DMS153 treated with DMSO at 0.1 percent for 48 hours (cell line): ENCODE results near the gene FNTB.

Experiments used
- DNase-seq: peaks from one replicate; lab custom pipeline; 2025; ENCODE audit not compliant: unreplicated experiment; lab: John Stamatoyannopoulos, UW

The FNTB gene

GRCh38 chr14:64974563-64974962, 12.1 kb upstream of the FNTB start:
- no peak for DNase-seq

GRCh38 chr14:64979336-64980074, 7.2 kb upstream of the FNTB start:
- DNase-seq: no peak

GRCh38 chr14:64983439-64984310, 3.0 kb upstream of the FNTB start:
- DNase-seq: peak; percentile 24

DNA sequence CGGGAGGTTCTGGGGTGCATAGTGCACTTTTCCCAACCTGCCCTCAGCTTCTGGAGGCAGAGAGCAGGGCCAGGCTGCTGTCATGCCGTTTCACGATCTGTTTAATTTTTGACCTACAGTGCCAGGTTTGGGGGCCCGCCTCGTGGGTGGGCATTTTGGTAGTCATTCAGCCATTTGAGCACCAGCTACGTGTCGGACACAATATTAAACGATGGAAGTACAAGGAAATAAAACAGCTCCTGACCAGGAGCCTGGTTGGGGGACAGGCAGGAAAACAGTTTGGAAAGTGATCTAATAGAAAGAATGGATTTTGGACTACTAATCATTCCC, 708 bp downstream of the FNTB start:
- DNase-seq: no peak

DNA sequence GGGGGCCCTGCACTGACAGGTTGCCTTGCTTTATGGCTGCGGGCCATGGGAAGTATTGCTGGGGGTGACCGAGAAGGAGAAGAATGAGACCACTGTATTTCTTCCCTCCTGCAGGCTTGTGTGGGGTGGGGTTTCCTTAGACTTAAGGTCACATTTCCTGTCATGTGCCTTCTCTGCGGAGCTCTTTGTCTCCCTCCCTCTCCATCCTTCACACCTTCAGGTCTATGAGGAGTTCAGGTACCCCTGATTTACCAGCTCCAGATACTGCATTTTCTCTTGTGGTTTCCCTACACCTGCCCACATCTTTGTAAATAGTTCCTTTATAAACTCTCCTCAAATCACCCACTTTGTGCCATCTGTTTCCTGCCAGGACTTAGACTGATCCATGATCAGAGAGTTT, 3.6 kb downstream of the FNTB start:
- DNase-seq: no peak

DNA sequence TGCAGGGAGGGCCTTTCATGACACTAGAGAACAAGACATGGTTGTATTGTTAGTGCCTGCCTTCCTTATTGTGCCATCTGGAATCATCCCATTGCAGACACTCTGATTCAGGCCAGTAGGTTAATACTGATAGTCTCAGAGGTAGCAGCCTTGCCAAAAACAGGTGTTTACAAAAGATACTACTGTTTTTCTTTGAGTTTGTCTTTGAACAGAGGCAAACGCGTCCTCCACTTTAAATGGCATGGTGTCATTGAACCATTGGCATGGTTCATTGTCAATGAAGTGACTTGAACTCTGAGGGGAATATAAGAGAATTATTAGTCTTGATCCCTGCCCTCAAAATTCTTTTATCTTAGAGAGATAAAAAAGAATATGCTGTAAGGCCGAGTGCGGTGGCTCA, 4.2 kb downstream of the FNTB start:
- no peak for DNase-seq

- DNase-seq: no peak
Measured at GRCh38 chr14:64992328-64992885, 5.7 kb downstream of the FNTB start.

- no peak for DNase-seq
Measured at GRCh38 chr14:64993266-64993930, 6.7 kb downstream of the FNTB start.

- DNase-seq: no peak
Measured at GRCh38 chr14:64994540-64994939, 7.8 kb downstream of the FNTB start.

DNA sequence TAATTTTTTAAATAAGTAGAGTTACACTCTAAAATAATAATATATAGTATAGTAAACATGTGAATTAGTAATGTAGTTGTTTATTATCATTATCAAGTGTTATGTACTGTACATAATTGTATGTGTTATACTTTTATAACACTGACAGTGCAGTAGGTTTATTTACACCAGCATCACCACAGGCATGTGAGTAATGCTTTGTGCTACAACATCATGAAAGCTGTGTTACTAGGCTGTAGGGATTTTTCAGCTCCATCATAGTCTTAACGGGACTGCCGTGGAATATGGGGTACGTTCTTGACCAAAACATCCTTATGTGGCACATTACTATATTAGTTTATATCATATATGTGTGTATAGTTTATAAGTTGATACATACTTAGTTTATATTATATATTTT, 8.6 kb downstream of the FNTB start:
- DNase-seq: no peak

- DNase-seq: no peak
Measured at GRCh38 chr14:64997108-64997794, 10.6 kb downstream of the FNTB start.

DNA sequence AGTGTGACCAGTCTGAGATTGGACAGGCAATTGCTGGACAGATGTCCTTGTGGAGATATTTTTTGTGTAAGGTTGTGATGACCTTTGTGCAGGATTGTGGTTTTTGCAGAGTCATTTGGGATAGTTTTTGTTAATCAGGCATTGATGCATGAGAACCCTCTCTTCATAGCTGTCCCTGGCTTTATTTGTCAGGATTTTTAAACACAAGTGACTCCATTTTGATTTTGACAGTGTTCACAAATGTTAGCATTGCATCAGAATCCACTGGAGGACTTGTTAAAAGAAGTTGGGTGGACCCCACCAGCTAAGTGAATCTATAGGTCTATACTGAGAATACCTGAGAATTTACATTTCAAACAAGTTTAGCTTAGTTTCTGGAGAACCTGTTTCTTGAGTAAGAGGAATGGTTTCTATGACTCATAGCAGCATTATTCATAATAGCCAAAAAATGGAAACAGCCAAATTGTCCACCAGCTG, 11.8 kb downstream of the FNTB start:
- no peak for DNase-seq

DNA sequence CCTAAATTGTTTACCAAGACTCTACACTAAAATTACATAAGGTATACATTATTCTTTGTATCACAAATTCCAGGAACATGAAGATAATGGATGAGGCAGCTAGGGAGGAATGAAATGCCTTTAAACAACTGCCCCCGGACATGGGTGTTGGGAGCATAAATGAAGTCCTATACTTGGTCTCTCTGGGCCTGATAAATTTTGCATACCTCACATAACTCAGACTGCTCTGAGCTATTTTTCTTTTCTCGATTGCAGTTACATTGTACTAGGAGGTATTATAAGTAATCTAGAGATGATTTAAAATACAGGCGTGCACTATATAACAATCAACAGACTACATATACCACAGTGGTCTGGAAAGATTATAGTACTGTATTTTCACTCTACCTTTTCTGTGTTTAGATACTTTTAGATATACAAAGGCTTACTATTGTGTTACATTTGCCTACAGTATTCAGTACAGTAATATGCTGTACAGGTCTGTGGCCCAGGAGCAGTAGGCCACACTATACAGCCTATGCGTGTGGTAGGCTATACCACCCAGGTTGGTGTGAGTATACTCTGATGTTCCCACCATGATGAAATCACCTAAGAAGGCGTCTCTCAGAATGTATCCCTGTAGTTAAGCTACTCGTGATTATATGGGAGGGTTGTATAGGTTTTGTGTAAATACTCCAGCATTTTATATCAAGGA, 14.3 kb downstream of the FNTB start:
- DNase-seq: no peak

- DNase-seq: no peak
Measured at GRCh38 chr14:65001723-65002122, 15.0 kb downstream of the FNTB start.

DNA sequence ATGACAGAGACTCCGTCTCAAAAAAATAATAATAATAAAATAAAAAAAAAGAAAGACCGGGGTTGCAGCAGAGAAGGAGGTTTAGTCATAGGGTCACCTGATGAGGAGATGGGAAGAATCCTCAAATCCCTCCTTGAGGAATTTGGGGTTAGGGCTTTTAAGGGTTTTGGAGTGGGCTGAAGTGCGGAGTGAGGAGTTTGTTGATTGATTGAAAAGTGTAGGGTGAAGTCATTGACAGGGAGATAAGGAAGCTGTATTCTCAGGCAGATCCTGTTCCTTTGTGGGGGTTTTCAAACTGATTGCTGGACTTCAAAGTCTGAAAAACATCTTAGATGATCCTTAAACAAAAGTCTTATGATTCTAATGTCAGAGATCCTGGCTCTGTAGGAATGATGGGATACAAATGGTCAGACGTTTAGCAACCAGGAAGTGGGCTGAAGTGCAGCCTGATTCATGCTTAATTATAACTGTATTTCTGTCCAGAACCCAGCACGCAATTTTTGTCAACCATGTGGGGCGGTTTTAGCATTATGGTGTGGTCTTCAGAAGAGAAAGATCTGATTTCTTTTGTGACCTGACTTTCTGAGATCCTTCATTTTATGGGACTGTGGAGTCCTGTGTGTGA, 16.0 kb downstream of the FNTB start:
- DNase-seq: no peak

DNA sequence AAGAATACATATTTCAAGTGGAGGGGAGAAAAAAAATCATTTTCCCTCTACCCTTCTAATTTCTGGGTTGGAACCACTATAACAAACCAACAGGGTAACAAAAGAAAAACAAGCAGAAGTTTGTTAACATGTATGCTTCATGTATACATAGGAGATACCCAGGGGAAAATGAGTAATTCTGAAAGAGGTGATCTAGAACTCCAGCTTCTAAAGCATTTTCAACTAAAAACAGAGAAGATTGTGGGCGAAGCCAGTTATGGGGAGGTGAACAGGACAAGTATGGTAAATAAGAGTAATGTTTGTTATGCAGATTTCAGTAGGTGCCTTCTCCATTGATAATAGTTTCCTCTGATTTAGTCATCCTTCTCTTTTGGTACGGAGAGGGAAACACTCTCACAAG, 16.7 kb downstream of the FNTB start:
- no peak for DNase-seq

GRCh38 chr14:65006261-65006721, 19.6 kb downstream of the FNTB start:
- DNase-seq: no peak

DNA sequence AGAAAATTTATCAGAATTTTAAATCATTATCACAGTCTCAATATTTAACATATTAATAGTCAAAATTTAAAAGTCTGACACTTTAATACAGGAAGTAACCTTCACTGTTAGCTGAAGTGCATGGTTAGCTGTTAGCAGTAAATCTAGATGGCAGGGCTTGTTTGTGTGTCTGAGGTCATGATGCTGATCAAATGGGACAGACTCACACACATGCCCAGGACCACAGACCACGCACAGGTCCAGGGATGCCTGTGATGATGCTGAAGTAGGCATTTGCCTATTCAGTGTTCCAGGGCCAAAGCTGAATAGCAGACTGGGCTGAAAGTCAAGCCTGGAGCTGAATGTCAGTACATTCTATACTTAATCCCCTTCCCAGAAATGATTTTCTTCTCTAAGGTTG, 20.5 kb downstream of the FNTB start:
- no peak for DNase-seq

GRCh38 chr14:65010211-65010931, 23.7 kb downstream of the FNTB start:
- DNase-seq: no peak
